ENCODE results near the gene KIF9. TPM values are rescaled to one million over a fixed set of nuclear protein-coding genes. Genes with fewer than 3 reads are reported as not detected.

Gene KIF9
- total and polyA plus RNA-seq, 11 donors, result 5.2 to 19.2 (median 8.7) TPM

GRCh38 chr3:47244531-47245100 lies 38.0 kb downstream of the KIF9 start:
- Histone ChIP-seq H3K4me1 (no peaks in the 10 kb centered on the region), H3K36me3 (no peaks in the 10 kb centered on the region), H3K9me3 (no peaks in the 10 kb centered on the region), H3K27ac (no peak overlapping the region), H3K27me3 (no peaks in the 10 kb centered on the region), H3K4me3 (no peak overlapping the region)
- intact Hi-C loops (cut with DNase I), result no loop called here
- ATAC-seq (no peak), DNase-seq (no peak)
- 89 to 92% (median 90%) methylated on average over 10 of the region's 10 CpGs for WGBS, 4 donors
- TF ChIP-seq, protein P1, sequence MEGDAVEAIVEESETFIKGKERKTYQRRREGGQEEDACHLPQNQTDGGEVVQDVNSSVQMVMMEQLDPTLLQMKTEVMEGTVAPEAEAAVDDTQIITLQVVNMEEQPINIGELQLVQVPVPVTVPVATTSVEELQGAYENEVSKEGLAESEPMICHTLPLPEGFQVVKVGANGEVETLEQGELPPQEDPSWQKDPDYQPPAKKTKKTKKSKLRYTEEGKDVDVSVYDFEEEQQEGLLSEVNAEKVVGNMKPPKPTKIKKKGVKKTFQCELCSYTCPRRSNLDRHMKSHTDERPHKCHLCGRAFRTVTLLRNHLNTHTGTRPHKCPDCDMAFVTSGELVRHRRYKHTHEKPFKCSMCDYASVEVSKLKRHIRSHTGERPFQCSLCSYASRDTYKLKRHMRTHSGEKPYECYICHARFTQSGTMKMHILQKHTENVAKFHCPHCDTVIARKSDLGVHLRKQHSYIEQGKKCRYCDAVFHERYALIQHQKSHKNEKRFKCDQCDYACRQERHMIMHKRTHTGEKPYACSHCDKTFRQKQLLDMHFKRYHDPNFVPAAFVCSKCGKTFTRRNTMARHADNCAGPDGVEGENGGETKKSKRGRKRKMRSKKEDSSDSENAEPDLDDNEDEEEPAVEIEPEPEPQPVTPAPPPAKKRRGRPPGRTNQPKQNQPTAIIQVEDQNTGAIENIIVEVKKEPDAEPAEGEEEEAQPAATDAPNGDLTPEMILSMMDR (IDR thresholded peaks at IDR 0.05), result no peak
- TF ChIP-seq POLR2A (IDR thresholded peaks at IDR 0.05), result no peak

DNA sequence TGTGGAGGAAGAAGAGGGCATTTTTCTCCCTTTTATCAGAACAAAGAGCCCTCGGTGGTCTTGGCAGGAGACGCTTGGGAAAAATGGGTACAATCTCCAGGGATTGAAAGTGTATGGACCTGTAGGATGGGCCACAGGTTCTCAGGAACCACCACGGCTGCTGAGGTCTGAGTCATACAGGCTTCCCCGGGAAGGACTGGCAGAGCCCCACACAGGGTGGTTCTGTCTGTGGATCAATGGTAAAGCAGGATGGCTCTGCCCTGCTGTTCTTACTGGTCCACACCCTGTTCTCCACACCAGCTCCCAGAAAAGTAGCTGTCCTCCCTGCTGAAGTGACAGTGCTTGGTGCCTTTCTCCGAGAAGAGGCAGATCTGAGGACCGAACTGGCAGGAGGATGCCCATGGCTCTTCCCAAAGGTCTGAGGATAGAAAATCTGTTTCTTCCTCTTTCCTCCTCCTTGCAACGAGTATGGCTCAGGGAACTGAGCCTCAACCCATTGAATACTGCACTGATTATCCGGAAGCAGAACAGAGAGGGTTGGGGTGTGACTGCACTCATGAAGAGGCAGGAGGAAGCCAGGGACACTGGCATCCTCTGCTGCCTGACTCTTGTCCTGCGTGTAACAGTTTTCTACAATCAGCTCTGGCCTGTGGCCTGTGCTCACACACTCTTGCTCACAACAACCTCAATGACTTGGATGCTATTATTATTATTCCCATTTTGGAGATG lies 39.0 kb downstream of the KIF9 start:
- no peak overlapping the region for H3K27ac ChIP-seq
- WGBS, 4 donors, result 87 to 89% (median 88%) methylated on average over 9 of the region's 9 CpGs
- intact Hi-C loops (cut with DNase I), result no loop called here
- no peaks in the 10 kb centered on the region for H3K36me3 ChIP-seq
- no peak for ATAC-seq
- H3K9me3 ChIP-seq, result no peaks in the 10 kb centered on the region
- TF ChIP-seq POLR2A (IDR thresholded peaks at IDR 0.05), result no peak
- TF ChIP-seq, protein P1 (IDR thresholded peaks at IDR 0.05), result no peak
- H3K4me3 ChIP-seq, result no peak overlapping the region
- no peaks in the 10 kb centered on the region for H3K27me3 ChIP-seq
- no peaks in the 10 kb centered on the region for H3K4me1 ChIP-seq
- no peak for DNase-seq

DNA sequence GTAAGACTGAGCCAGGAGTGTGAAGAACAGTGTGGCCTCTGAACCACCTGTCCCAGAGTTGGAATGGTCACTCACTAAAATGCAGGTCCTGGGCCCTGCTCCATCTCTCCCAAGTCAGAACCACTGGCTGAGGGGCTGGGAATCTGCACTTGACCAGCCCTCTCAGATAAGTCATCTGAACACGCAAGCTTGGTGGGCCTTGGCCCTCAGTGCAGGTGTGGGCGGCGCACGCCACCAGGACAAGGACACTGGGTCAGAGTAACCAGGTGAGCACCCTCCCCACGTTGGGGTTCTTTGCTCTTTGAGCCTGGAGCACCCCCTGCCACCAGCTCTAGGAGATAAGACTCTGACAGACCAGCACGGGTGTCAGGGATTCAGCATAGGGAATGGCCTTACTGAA lies 42.7 kb downstream of the KIF9 start:
- no peak overlapping the region for H3K27ac ChIP-seq
- DNase-seq, result no peak
- 83 to 93% (median 90%) methylated on average over 5 to 6 of the region's 6 CpGs for WGBS, 4 donors
- H3K9me3 ChIP-seq, result no peaks in the 10 kb centered on the region
- ATAC-seq, result no peak
- no peak for TF ChIP-seq POLR2A (IDR thresholded peaks at IDR 0.05)
- TF ChIP-seq, protein P1 (IDR thresholded peaks at IDR 0.05), result no peak
- intact Hi-C loops (cut with DNase I), result no loop called here
- H3K27me3 ChIP-seq, result no peaks in the 10 kb centered on the region
- H3K4me3 ChIP-seq, result no peak overlapping the region
- no peaks in the 10 kb centered on the region for H3K36me3 ChIP-seq
- H3K4me1 ChIP-seq, result no peaks in the 10 kb centered on the region

DNA sequence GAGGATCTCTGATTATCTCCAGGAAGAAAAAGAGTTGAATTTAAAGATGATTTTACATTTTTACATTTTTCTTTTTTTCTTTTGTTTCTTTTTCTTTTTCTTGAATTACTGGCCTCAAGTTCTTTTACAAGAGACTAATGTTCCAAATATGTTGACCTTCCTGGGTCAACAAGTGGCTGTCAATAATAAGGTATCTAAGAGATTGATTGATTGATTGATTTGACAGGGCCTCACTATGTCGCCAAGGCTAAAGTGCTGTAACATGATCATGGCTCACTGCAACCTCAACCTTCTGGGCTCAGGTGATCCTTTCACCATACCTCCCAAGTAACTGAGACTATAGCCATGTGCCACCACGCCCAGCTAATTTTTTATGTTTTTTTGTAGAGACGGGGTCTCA lies 44.6 kb downstream of the KIF9 start:
- ATAC-seq (no peak), DNase-seq (no peak)
- Histone ChIP-seq H3K9me3 (no peaks in the 10 kb centered on the region), H3K4me3 (no peak overlapping the region), H3K4me1 (no peaks in the 10 kb centered on the region), H3K27ac (no peak overlapping the region), H3K27me3 (no peaks in the 10 kb centered on the region), H3K36me3 (no peaks in the 10 kb centered on the region)
- 94 to 96% (median 95%) methylated on average over 3 of the region's 3 CpGs for WGBS, 4 donors
- intact Hi-C loops (cut with DNase I), result no loop called here
- TF ChIP-seq, protein P1 (IDR thresholded peaks at IDR 0.05), result no peak
- no peak for TF ChIP-seq POLR2A (IDR thresholded peaks at IDR 0.05)
